ENCODE measurements around the gene IFNG-AS1.
A peak's percentile ranks its signal among the peaks of the same experiment; 100 is the strongest.

IFNG-AS1 gene

GRCh38 chr12:67989184-67989920 is at the start of gene IFNG-AS1:
IFNG-AS1 (plus strand) TSS chr12:67989447.
- no peak for DNase-seq (ENCODE audit: low read depth)

- no peak for DNase-seq (ENCODE audit: low read depth)
Measured at GRCh38 chr12:67939611-67940010, 49.6 kb upstream of the IFNG-AS1 start.

- no peak for DNase-seq (ENCODE audit: low read depth)
Measured at GRCh38 chr12:67940780-67941243, 48.4 kb upstream of the IFNG-AS1 start.

GRCh38 chr12:67942724-67943123 is 46.5 kb upstream of the IFNG-AS1 start:
- DNase-seq (ENCODE audit: low read depth) = no peak

- DNase-seq (ENCODE audit: low read depth) = peak; percentile 54
Measured at GRCh38 chr12:67943141-67943892, 45.9 kb upstream of the IFNG-AS1 start.

- no peak for DNase-seq (ENCODE audit: low read depth)
Measured at GRCh38 chr12:67944093-67944492, 45.2 kb upstream of the IFNG-AS1 start.

- DNase-seq (ENCODE audit: low read depth) = no peak
Measured at GRCh38 chr12:67952787-67953186, 36.5 kb upstream of the IFNG-AS1 start.

- DNase-seq (ENCODE audit: low read depth) = no peak
Measured at GRCh38 chr12:67957383-67957782, 31.9 kb upstream of the IFNG-AS1 start.

GRCh38 chr12:67958187-67958586 is 31.1 kb upstream of the IFNG-AS1 start:
- no peak for DNase-seq (ENCODE audit: low read depth)

GRCh38 chr12:67964456-67964855 is 24.8 kb upstream of the IFNG-AS1 start:
- DNase-seq (ENCODE audit: low read depth) = no peak

GRCh38 chr12:67966560-67966959 is 22.7 kb upstream of the IFNG-AS1 start:
- no peak for DNase-seq (ENCODE audit: low read depth)

GRCh38 chr12:67968321-67968720 is 20.9 kb upstream of the IFNG-AS1 start:
- DNase-seq (ENCODE audit: low read depth) = no peak

GRCh38 chr12:67968725-67969124 is 20.5 kb upstream of the IFNG-AS1 start:
- DNase-seq (ENCODE audit: low read depth) = no peak

- DNase-seq (ENCODE audit: low read depth) = no peak
Measured at GRCh38 chr12:67969134-67969802, 20.0 kb upstream of the IFNG-AS1 start.

GRCh38 chr12:67977668-67978067 is 11.6 kb upstream of the IFNG-AS1 start:
- no peak for DNase-seq (ENCODE audit: low read depth)

- no peak for DNase-seq (ENCODE audit: low read depth)
Measured at GRCh38 chr12:67980391-67980790, 8.9 kb upstream of the IFNG-AS1 start.

GRCh38 chr12:67981287-67982162 is 7.7 kb upstream of the IFNG-AS1 start:
- no peak for DNase-seq (ENCODE audit: low read depth)

GRCh38 chr12:67982164-67982563 is 7.1 kb upstream of the IFNG-AS1 start:
- no peak for DNase-seq (ENCODE audit: low read depth)

- no peak for DNase-seq (ENCODE audit: low read depth)
Measured at GRCh38 chr12:67986632-67987031, 2.6 kb upstream of the IFNG-AS1 start.

- DNase-seq (ENCODE audit: low read depth) = no peak
Measured at GRCh38 chr12:67988601-67989021, 636 bp upstream of the IFNG-AS1 start.

- DNase-seq (ENCODE audit: low read depth) = no peak
Measured at GRCh38 chr12:67991158-67991557, 1.9 kb downstream of the IFNG-AS1 start.

GRCh38 chr12:67993143-67993542 is 3.9 kb downstream of the IFNG-AS1 start:
- no peak for DNase-seq (ENCODE audit: low read depth)
